Measurements from ENCODE around the gene CARS1. TPM values are rescaled to one million over a fixed set of nuclear protein-coding genes. Genes with fewer than 3 reads are reported as not detected.

The CARS1 gene
- total and polyA plus RNA-seq, 9 of the 15 experiments (the other 6 are each of a cell fraction or from before 2014, with no cell fraction given), result 14.4 to 106 (median 73.6) TPM

- TF ChIP-seq, protein P1, sequence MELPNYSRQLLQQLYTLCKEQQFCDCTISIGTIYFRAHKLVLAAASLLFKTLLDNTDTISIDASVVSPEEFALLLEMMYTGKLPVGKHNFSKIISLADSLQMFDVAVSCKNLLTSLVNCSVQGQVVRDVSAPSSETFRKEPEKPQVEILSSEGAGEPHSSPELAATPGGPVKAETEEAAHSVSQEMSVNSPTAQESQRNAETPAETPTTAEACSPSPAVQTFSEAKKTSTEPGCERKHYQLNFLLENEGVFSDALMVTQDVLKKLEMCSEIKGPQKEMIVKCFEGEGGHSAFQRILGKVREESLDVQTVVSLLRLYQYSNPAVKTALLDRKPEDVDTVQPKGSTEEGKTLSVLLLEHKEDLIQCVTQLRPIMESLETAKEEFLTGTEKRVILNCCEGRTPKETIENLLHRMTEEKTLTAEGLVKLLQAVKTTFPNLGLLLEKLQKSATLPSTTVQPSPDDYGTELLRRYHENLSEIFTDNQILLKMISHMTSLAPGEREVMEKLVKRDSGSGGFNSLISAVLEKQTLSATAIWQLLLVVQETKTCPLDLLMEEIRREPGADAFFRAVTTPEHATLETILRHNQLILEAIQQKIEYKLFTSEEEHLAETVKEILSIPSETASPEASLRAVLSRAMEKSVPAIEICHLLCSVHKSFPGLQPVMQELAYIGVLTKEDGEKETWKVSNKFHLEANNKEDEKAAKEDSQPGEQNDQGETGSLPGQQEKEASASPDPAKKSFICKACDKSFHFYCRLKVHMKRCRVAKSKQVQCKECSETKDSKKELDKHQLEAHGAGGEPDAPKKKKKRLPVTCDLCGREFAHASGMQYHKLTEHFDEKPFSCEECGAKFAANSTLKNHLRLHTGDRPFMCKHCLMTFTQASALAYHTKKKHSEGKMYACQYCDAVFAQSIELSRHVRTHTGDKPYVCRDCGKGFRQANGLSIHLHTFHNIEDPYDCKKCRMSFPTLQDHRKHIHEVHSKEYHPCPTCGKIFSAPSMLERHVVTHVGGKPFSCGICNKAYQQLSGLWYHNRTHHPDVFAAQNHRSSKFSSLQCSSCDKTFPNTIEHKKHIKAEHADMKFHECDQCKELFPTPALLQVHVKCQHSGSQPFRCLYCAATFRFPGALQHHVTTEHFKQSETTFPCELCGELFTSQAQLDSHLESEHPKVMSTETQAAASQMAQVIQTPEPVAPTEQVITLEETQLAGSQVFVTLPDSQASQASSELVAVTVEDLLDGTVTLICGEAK (IDR thresholded peaks at IDR 0.05), result no peak
- TF ChIP-seq, protein P1 (CRISPR knock-in tag; IDR thresholded peaks at IDR 0.05), result no peak
- no peak for TF ChIP-seq RNF2 (IDR thresholded peaks at IDR 0.05)
- no peak for TF ChIP-seq HNRNPLL (IDR thresholded peaks at IDR 0.05; ENCODE audit: low read depth, low read length, poor library complexity, severe bottlenecking)
These were observed 52.7 kb downstream of the CARS1 start (continued) for GRCh38 chr11:3004481-3004880.
